B cell (primary cell): Measurements from ENCODE around the gene ABI3BP. TPM values are rescaled to one million over a fixed set of nuclear protein-coding genes. Genes with fewer than 3 reads are reported as not detected.

Experiments
- ATAC-seq: fragments of 200-7000 bp; cut with Tn5 transposase; one replicate; pipeline ENCODE4 v1.10.0; 2021; ENCODE audit warnings: low read depth, mild to moderate bottlenecking, moderate number of reproducible peaks, moderate library complexity
- CTCF ChIA-PET: fragments of 350-600 bp; sonication (Branson Sonifier 250); formaldehyde crosslinking; loops from one replicate; lab custom pipeline; 2021; ENCODE audit warnings: antibody characterized with exemption, inconsistent platforms; lab: Charles Lee
- POLR2A ChIA-PET: fragments of 350-600 bp; sonication (Branson Sonifier 250); formaldehyde crosslinking; loops from one replicate; lab custom pipeline; 2021; ENCODE audit warnings: antibody characterized with exemption; lab: Charles Lee
- DNase-seq: peaks from one replicate; pipeline ENCODE4 v3.0.0; 2013
- H2AFZ ChIP-seq: 2 replicates; pipeline ENCODE4 v1.6.1; 2012; ENCODE audit warnings: mild to moderate bottlenecking, low read depth, low read length; ENCODE audit not compliant: insufficient read depth, poor library complexity, severe bottlenecking
- H3K27ac ChIP-seq, 2 donors: 1 replicate in 1 of 2; 2 replicates in 1 of 2; pipeline ENCODE4 v1.5.1; 2012 to 2013; ENCODE audit warnings: low read length in 2 of 2, mild to moderate bottlenecking in 2 of 2, moderate library complexity in 1 of 2
- H3K27me3 ChIP-seq, 4 experiments: fragments of 200-600 bp in 1 of 4; sonication (generic) in 1 of 4; replicated peaks in 1 of 4; 1 replicate in 2 of 4; 2 replicates in 2 of 4; pipeline versions ENCODE4 v1.6.1 to v1.7.0; 2013 to 2016; ENCODE audit warnings: low read length in 3 of 4, mild to moderate bottlenecking in 2 of 4, mixed read lengths in 1 of 4, moderate library complexity in 1 of 4; ENCODE audit not compliant: insufficient read depth in 4 of 4, control insufficient read depth in 3 of 4; ENCODE audit errors: control extremely low read depth in 1 of 4
- H3K36me3 ChIP-seq, 2 experiments: replicated peaks in 1 of 2; 1 replicate in 1 of 2; 2 replicates in 1 of 2; pipeline versions ENCODE4 v1.6.1 to v1.7.1; 2013; ENCODE audit warnings: low read length in 1 of 2; ENCODE audit not compliant: insufficient read depth in 2 of 2, control insufficient read depth in 1 of 2; ENCODE audit errors: control extremely low read depth in 1 of 2, extremely low read depth in 1 of 2
- H3K4me1 ChIP-seq, 2 donors: fragments of 200-600 bp in 1 of 2; sonication (generic) in 1 of 2; 1 replicate in 1 of 2; 2 replicates in 1 of 2; pipeline versions ENCODE4 v1.5.1 to v1.6.1; 2013 to 2017; ENCODE audit warnings: low read length in 2 of 2; ENCODE audit not compliant: control insufficient read depth in 2 of 2, insufficient read depth in 2 of 2
- H3K4me2 ChIP-seq: replicated peaks from 2 replicates; pipeline ENCODE3; 2012; ENCODE audit warnings: mild to moderate bottlenecking, low read depth, low read length; ENCODE audit not compliant: poor library complexity, severe bottlenecking
- H3K4me3 ChIP-seq, 5 experiments: fragments of 200-600 bp in 1 of 5; sonication (generic) in 1 of 5; 1 replicate in 3 of 5; 2 replicates in 2 of 5; pipeline versions ENCODE4 v1.5.1 to v1.7.0; 2011 to 2016; ENCODE audit warnings: low read length in 4 of 5, mild to moderate bottlenecking in 4 of 5, low read depth in 2 of 5, control low read depth in 1 of 5, moderate library complexity in 1 of 5; ENCODE audit not compliant: insufficient read depth in 1 of 5; ENCODE audit errors: control extremely low read depth in 1 of 5, extremely low read depth in 1 of 5
- H3K79me2 ChIP-seq: fragments of 200-600 bp; sonication (generic); one replicate; pipeline ENCODE4 v1.6.0; 2016; ENCODE audit warnings: low read length; ENCODE audit not compliant: control insufficient read depth, insufficient read depth
- H3K9ac ChIP-seq: fragments of 200-600 bp; sonication (generic); 2 replicates; pipeline ENCODE4 v1.6.1; 2017; ENCODE audit warnings: mild to moderate bottlenecking, low read length, moderate library complexity
- H3K9me3 ChIP-seq, 3 donors: one replicate each; pipeline versions ENCODE4 v1.6.1 to v1.7.1; 2013; ENCODE audit warnings: low read length in 2 of 3; ENCODE audit not compliant: control insufficient read depth in 2 of 3, insufficient read depth in 1 of 3; ENCODE audit errors: control extremely low read depth in 1 of 3
- H4K20me1 ChIP-seq: 2 replicates; pipeline ENCODE4 v1.6.0; 2012; ENCODE audit warnings: mild to moderate bottlenecking, low read length; ENCODE audit not compliant: insufficient read depth, control insufficient read depth, poor library complexity, severe bottlenecking
- H3K27ac Mint-ChIP-seq: one replicate; pipeline ENCODE4 v1.8.0; 2021; ENCODE audit warnings: mixed read lengths
- H3K27me3 Mint-ChIP-seq: one replicate; pipeline ENCODE4 v1.8.0; 2021; ENCODE audit warnings: mixed read lengths
- H3K4me1 Mint-ChIP-seq: one replicate; pipeline ENCODE4 v1.8.0; 2021; ENCODE audit warnings: mixed read lengths
- H3K4me3 Mint-ChIP-seq: one replicate; pipeline ENCODE4 v1.8.0; 2021; ENCODE audit warnings: mixed read lengths
- H3K9me3 Mint-ChIP-seq: one replicate; pipeline ENCODE4 v1.8.0; 2022; ENCODE audit warnings: mixed read lengths; ENCODE audit not compliant: insufficient read depth
- CTCF ChIP-seq: fragments of 200-600 bp; IDR thresholded peaks from one replicate; pipeline ENCODE4 v1.8.0; 2022; ENCODE audit warnings: antibody characterized with exemption, mild to moderate bottlenecking
- EZH2 ChIP-seq: IDR thresholded peaks from 2 replicates; pipeline ENCODE4 v1.6.1; 2012; ENCODE audit warnings: borderline replicate concordance, low read depth, mild to moderate bottlenecking, moderate library complexity, low read length; ENCODE audit not compliant: insufficient read depth, poor library complexity, severe bottlenecking
- WGBS: methylation state at CpG from one replicate; pipeline ENCODE4 v1.1.5; 2013; ENCODE audit warnings: missing lambda C conversion rate; ENCODE audit not compliant: insufficient coverage; 5-methylcytosine and 5-hydroxymethylcytosine counted together
- intact Hi-C: fragments of 100-400 bp; cut with micrococcal nuclease; formaldehyde crosslinking; loops from one replicate; pipeline ENCODE4 v1.10.0; 2022
- polyA plus RNA-seq: library from polyadenylated mRNA; depleted of rRNA; stranded (reverse); fragments of >200 nt; gene quantifications from 2 replicates; pipeline ENCODE4 v1.2.3, GENCODE V29; 2012
- total RNA-seq, 2 donors: library from RNA; stranded (reverse); fragments of 120-200 nt in 1 of 2; gene quantifications; 1 replicate in 1 of 2; 2 replicates in 1 of 2; pipeline versions ENCODE4 v1.2.3 to v1.2.4, GENCODE V29; 2013 to 2022

The ABI3BP gene
- total and polyA plus RNA-seq, 2 donors (not counting 1 experiment from before 2014, with no cell fraction given) = not detected

- H2AFZ ChIP-seq = no peak overlapping the region
- no peak overlapping the region for H3K9ac ChIP-seq
- ChIA-PET POLR2A (no interaction called here), CTCF (no interaction called here)
- intact Hi-C loops = no loop called here
- H3K4me2 ChIP-seq = no peak overlapping the region
- H3K79me2 ChIP-seq = no peaks in the 10 kb centered on the region
- 70% methylated on average over 2 of the region's 2 CpGs for WGBS
- Mint-ChIP-seq H3K9me3 (no peaks in the 10 kb centered on the region), H3K4me1 (no peaks in the 10 kb centered on the region), H3K27ac (no peak overlapping the region), H3K4me3 (no peak overlapping the region), H3K27me3 (no peaks in the 10 kb centered on the region)
- no peaks in the 10 kb centered on the region for H3K27me3 ChIP-seq
- no peak for ATAC-seq
- no peaks in the 10 kb centered on the region for H3K36me3 ChIP-seq
- no peak for DNase-seq
- H3K4me3 ChIP-seq = no peak overlapping the region
- no peak overlapping the region for H3K27ac ChIP-seq
- no peaks in the 10 kb centered on the region for H3K4me1 ChIP-seq
- H3K9me3 ChIP-seq = no peaks in the 10 kb centered on the region
- H4K20me1 ChIP-seq = no peaks in the 10 kb centered on the region
- TF ChIP-seq EZH2 (no peak), CTCF (no peak)
These were observed 115.9 kb downstream of the ABI3BP start for GRCh38 chr3:100877286-100877685.

- H3K36me3 ChIP-seq = no peaks in the 10 kb centered on the region
- H4K20me1 ChIP-seq = no peaks in the 10 kb centered on the region
- H3K27me3 Mint-ChIP-seq = no peaks in the 10 kb centered on the region
- no peaks in the 10 kb centered on the region for H3K27me3 ChIP-seq
- ChIA-PET CTCF (interaction anchor here (1.6 kb wide), 1 partner anchor 10 kb away, joined by 4 read pairs; no protein-coding TSS in a partner anchor), POLR2A (no interaction called here)
- H2AFZ ChIP-seq = no peak overlapping the region
- WGBS = 25% methylated on average over 2 of the region's 5 CpGs
- no peak for ATAC-seq
- intact Hi-C loops = no loop called here
- H3K9me3 ChIP-seq = no peaks in the 10 kb centered on the region
- no peaks in the 10 kb centered on the region for H3K4me1 ChIP-seq
- no peak overlapping the region for H3K9ac ChIP-seq
- no peak overlapping the region for H3K4me3 ChIP-seq
- H3K4me1 Mint-ChIP-seq = no peaks in the 10 kb centered on the region
- no peaks in the 10 kb centered on the region for H3K79me2 ChIP-seq
- no peak overlapping the region for H3K4me2 ChIP-seq
- no peak for TF ChIP-seq CTCF
- no peak for TF ChIP-seq EZH2
- H3K9me3 Mint-ChIP-seq = no peaks in the 10 kb centered on the region
- no peak overlapping the region for H3K27ac ChIP-seq
- DNase-seq = no peak
- H3K27ac Mint-ChIP-seq = no peak overlapping the region
- no peak overlapping the region for H3K4me3 Mint-ChIP-seq
These were observed 118.0 kb downstream of the ABI3BP start for GRCh38 chr3:100875239-100875638.
